DND-41 (cell line): ENCODE measurements around the gene FUZ.

Experiments
- ATAC-seq: fragments of 200-7000 bp; cut with Tn5 transposase; 3 replicates; pipeline ENCODE4 v1.9.1; 2021; ENCODE audit warnings: low read depth; ENCODE audit not compliant: insufficient read depth
- DNase-seq: peaks from one replicate; pipeline ENCODE4 v3.0.0-alpha.2; 2020
- H2AFZ ChIP-seq: 2 replicates; pipeline ENCODE4 v1.6.0; 2012; ENCODE audit warnings: low read depth, low read length
- H3K27ac ChIP-seq: 2 replicates; pipeline ENCODE4 v1.5.1; 2012; ENCODE audit warnings: low read length, inconsistent platforms
- H3K27me3 ChIP-seq: fragments of 200-600 bp; sonication (generic); 2 replicates; pipeline ENCODE4 v1.6.0; 2012; ENCODE audit warnings: low read length, mild to moderate bottlenecking, inconsistent platforms; ENCODE audit not compliant: insufficient read depth, poor library complexity
- H3K36me3 ChIP-seq: 2 replicates; pipeline ENCODE4 v1.5.1; 2012; ENCODE audit warnings: low read length, inconsistent platforms; ENCODE audit not compliant: insufficient read depth
- H3K4me1 ChIP-seq: 2 replicates; pipeline ENCODE4 v1.5.1; 2012; ENCODE audit warnings: mild to moderate bottlenecking, low read length; ENCODE audit not compliant: insufficient read depth
- H3K4me2 ChIP-seq: 2 replicates; pipeline ENCODE4 v1.6.0; 2012; ENCODE audit warnings: mild to moderate bottlenecking, moderate library complexity, low read length, inconsistent platforms; ENCODE audit not compliant: insufficient read depth
- H3K4me3 ChIP-seq, 2 experiments: fragments of 200-600 bp in 1 of 2; shearing (Covaris generic) in 1 of 2; 2 replicates each; pipeline ENCODE4 v1.5.1; 2012 to 2016; ENCODE audit warnings: inconsistent platforms in 2 of 2, low read length in 2 of 2, mild to moderate bottlenecking in 2 of 2, low read depth in 1 of 2, moderate library complexity in 1 of 2
- H3K79me2 ChIP-seq: 2 replicates; pipeline ENCODE4 v1.6.0; 2012; ENCODE audit warnings: low read length, inconsistent platforms; ENCODE audit not compliant: insufficient read depth
- H3K9ac ChIP-seq: 2 replicates; pipeline ENCODE4 v1.6.0; 2012; ENCODE audit warnings: low read depth, mild to moderate bottlenecking, inconsistent platforms, low read length, moderate library complexity
- H3K9me3 ChIP-seq: 2 replicates; pipeline ENCODE4 v1.5.1; 2012; ENCODE audit warnings: low read length, moderate library complexity, mild to moderate bottlenecking, inconsistent platforms; ENCODE audit not compliant: insufficient read depth, severe bottlenecking
- H4K20me1 ChIP-seq: 2 replicates; pipeline ENCODE4 v1.6.0; 2012; ENCODE audit warnings: low read length; ENCODE audit not compliant: insufficient read depth
- CTCF ChIP-seq: IDR thresholded peaks from 2 replicates; pipeline ENCODE4 v1.5.1; 2012; ENCODE audit warnings: borderline replicate concordance, low read length, moderate library complexity, mild to moderate bottlenecking; ENCODE audit not compliant: poor library complexity, severe bottlenecking; ENCODE audit errors: extremely low read depth
- EZH2 ChIP-seq: IDR thresholded peaks from 3 replicates; pipeline ENCODE4 v1.6.1; 2012; ENCODE audit warnings: borderline replicate concordance, low read depth, mild to moderate bottlenecking, moderate library complexity, low read length, inconsistent platforms; ENCODE audit not compliant: severe bottlenecking

FUZ gene

GRCh38 chr19:49849433-49850220 is 36.5 kb upstream of the FUZ start:
- H3K4me3 ChIP-seq = peak overlapping the region in 1 of 2 experiments; percentile 70; a peak in 2 of 4 replicates
- peak overlapping the region; percentile 75 for H2AFZ ChIP-seq
- no peak for ATAC-seq
- H3K4me2 ChIP-seq = peak overlapping the region; percentile 82
- no peak for TF ChIP-seq CTCF
- TF ChIP-seq EZH2 = no peak
- peaks cover 51% of the 10 kb centered on the region for H3K4me1 ChIP-seq
- peak overlapping the region; percentile 80 for H3K27ac ChIP-seq
- peaks cover 24% of the 10 kb centered on the region for H3K36me3 ChIP-seq
- H3K9me3 ChIP-seq = no peaks in the 10 kb centered on the region
- no peak for DNase-seq
- peaks cover 25% of the 10 kb centered on the region for H4K20me1 ChIP-seq
- H3K79me2 ChIP-seq = peaks cover 46% of the 10 kb centered on the region
- no peaks in the 10 kb centered on the region for H3K27me3 ChIP-seq
- H3K9ac ChIP-seq = peak overlapping the region; percentile 64

DNA sequence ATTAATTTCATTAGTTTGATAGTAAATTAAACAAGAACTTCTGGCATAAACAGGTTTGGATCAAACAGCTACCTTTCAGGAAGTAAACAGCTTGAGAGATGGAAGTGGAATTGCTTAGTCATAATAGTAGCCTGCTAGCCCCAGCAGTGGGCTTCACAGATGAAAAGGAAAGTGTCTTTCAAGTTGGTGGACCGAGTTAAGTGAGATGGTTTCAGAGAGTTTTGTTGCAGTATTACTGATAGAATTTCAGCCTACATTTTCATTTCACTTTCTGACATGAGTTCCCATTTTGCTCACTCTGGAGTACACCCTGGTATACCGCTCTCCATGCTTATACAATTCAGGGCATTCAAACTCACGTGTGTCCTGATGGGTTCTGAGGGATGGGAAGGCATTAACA is 35.8 kb upstream of the FUZ start:
- TF ChIP-seq CTCF (no peak), EZH2 (no peak)
- Histone ChIP-seq H3K36me3 (peaks cover 17% of the 10 kb centered on the region), H3K4me3 (no peak overlapping the region), H3K27ac (no peak overlapping the region), H3K4me2 (no peak overlapping the region), H3K4me1 (peaks cover 46% of the 10 kb centered on the region), H3K27me3 (no peaks in the 10 kb centered on the region), H4K20me1 (peaks cover 18% of the 10 kb centered on the region), H3K9me3 (no peaks in the 10 kb centered on the region), H3K79me2 (peaks cover 39% of the 10 kb centered on the region), H2AFZ (no peak overlapping the region), H3K9ac (no peak overlapping the region)
- DNase-seq = no peak
- no peak for ATAC-seq

- H3K36me3 ChIP-seq = peaks cover 11% of the 10 kb centered on the region; the same call in 1 of the 2 replicates
- peaks cover 12% of the 10 kb centered on the region for H4K20me1 ChIP-seq
- ATAC-seq (no peak), DNase-seq (no peak)
- peaks cover 30% of the 10 kb centered on the region for H3K79me2 ChIP-seq
- no peaks in the 10 kb centered on the region for H3K9me3 ChIP-seq
- peaks cover 38% of the 10 kb centered on the region for H3K4me1 ChIP-seq
- no peak overlapping the region for H3K27ac ChIP-seq
- no peak overlapping the region for H2AFZ ChIP-seq
- no peaks in the 10 kb centered on the region for H3K27me3 ChIP-seq
- H3K9ac ChIP-seq = no peak overlapping the region
- TF ChIP-seq CTCF (no peak), EZH2 (no peak)
- no peak overlapping the region for H3K4me2 ChIP-seq
- H3K4me3 ChIP-seq = no peak overlapping the region
Observed at GRCh38 chr19:49847731-49848696, 34.9 kb upstream of the FUZ start.
